ENCODE data around the gene UBAC2.

The UBAC2 gene

GRCh38 chr13:99296398-99296797, 95.7 kb downstream of the UBAC2 start:
- no peak for DNase-seq (ENCODE audit: low read depth)

- DNase-seq (ENCODE audit: low read depth), result no peak
Measured at GRCh38 chr13:99297331-99297730, 96.7 kb downstream of the UBAC2 start.

GRCh38 chr13:99298056-99298455, 97.4 kb downstream of the UBAC2 start:
- DNase-seq (ENCODE audit: low read depth), result no peak

GRCh38 chr13:99299256-99299919, 98.7 kb downstream of the UBAC2 start:
- DNase-seq (ENCODE audit: low read depth), result no peak

GRCh38 chr13:99299920-99300341, 99.3 kb downstream of the UBAC2 start:
- no peak for DNase-seq (ENCODE audit: low read depth)

- DNase-seq (ENCODE audit: low read depth), result no peak
Measured at GRCh38 chr13:99301056-99301838, 100.6 kb downstream of the UBAC2 start.

- no peak for DNase-seq (ENCODE audit: low read depth)
Measured at GRCh38 chr13:99301913-99302636, 101.4 kb downstream of the UBAC2 start.

GRCh38 chr13:99302637-99303505, 102.2 kb downstream of the UBAC2 start:
- DNase-seq (ENCODE audit: low read depth), result no peak

- DNase-seq (ENCODE audit: low read depth), result no peak
Measured at GRCh38 chr13:99303863-99304521, 103.3 kb downstream of the UBAC2 start.

- DNase-seq (ENCODE audit: low read depth), result no peak
Measured at GRCh38 chr13:99304541-99304940, 103.9 kb downstream of the UBAC2 start.

GRCh38 chr13:99305158-99305557, 104.5 kb downstream of the UBAC2 start:
- DNase-seq (ENCODE audit: low read depth), result no peak

GRCh38 chr13:99305566-99305965, 104.9 kb downstream of the UBAC2 start:
- DNase-seq (ENCODE audit: low read depth), result no peak

- no peak for DNase-seq (ENCODE audit: low read depth)
Measured at GRCh38 chr13:99307247-99307646, 106.6 kb downstream of the UBAC2 start, which contains the start of gene GPR183. Gene GPR183, minus strand, starts transcription at chr13:99307399. Its CDS starts 11,254 bp downstream, at chr13:99296145.

GRCh38 chr13:99307648-99308339, 107.1 kb downstream of the UBAC2 start:
- no peak for DNase-seq (ENCODE audit: low read depth)

- no peak for DNase-seq (ENCODE audit: low read depth)
Measured at GRCh38 chr13:99308471-99309087, 107.9 kb downstream of the UBAC2 start.

GRCh38 chr13:99310382-99311031, 109.9 kb downstream of the UBAC2 start:
- no peak for DNase-seq (ENCODE audit: low read depth)

GRCh38 chr13:99311137-99311536, 110.5 kb downstream of the UBAC2 start:
- no peak for DNase-seq (ENCODE audit: low read depth)

- no peak for DNase-seq (ENCODE audit: low read depth)
Measured at GRCh38 chr13:99311748-99312492, 111.3 kb downstream of the UBAC2 start.

- no peak for DNase-seq (ENCODE audit: low read depth)
Measured at GRCh38 chr13:99312493-99312883, 111.8 kb downstream of the UBAC2 start.
